Neural progenitor cell (in vitro differentiated cells): Measurements from ENCODE around the gene SYNC. TPM values are rescaled to one million over a fixed set of nuclear protein-coding genes. Genes with fewer than 3 reads are reported as not detected.

ENCODE experiments used
- DNase-seq: peaks from one replicate; pipeline ENCODE4 v3.0.0-alpha.2; 2016; ENCODE audit warnings: low spot score
- H2AFZ ChIP-seq: fragments of 200-600 bp; sonication (generic); replicated peaks from 2 replicates; pipeline ENCODE4 v1.6.1; 2016; ENCODE audit warnings: antibody characterized with exemption
- H3F3A ChIP-seq: fragments of 200-600 bp; sonication (generic); 2 replicates; pipeline ENCODE4 v1.6.1; 2016; ENCODE audit warnings: antibody characterized with exemption, low read depth
- H3K27ac ChIP-seq: fragments of 200-600 bp; sonication (generic); 2 replicates; pipeline ENCODE4 v1.5.1; 2016; ENCODE audit warnings: mild to moderate bottlenecking
- H3K27me3 ChIP-seq: fragments of 200-600 bp; sonication (generic); 2 replicates; pipeline ENCODE4 v1.6.1; 2016; ENCODE audit warnings: mild to moderate bottlenecking, moderate library complexity
- H3K36me3 ChIP-seq: fragments of 200-600 bp; sonication (generic); 2 replicates; pipeline ENCODE4 v1.5.1; 2016
- H3K4me1 ChIP-seq: fragments of 200-600 bp; sonication (generic); 2 replicates; pipeline ENCODE4 v1.6.1; 2016; ENCODE audit warnings: mixed run types
- H3K4me2 ChIP-seq: fragments of 200-600 bp; sonication (generic); 2 replicates; pipeline ENCODE4 v1.6.1; 2016
- H3K4me3 ChIP-seq: fragments of 200-600 bp; sonication (generic); 2 replicates; pipeline ENCODE4 v1.5.1; 2016
- H3K79me2 ChIP-seq: fragments of 200-600 bp; sonication (generic); 2 replicates; pipeline ENCODE4 v1.6.1; 2016; ENCODE audit warnings: low read depth
- H3K9ac ChIP-seq: fragments of 200-600 bp; sonication (generic); 2 replicates; pipeline ENCODE4 v1.6.1; 2016
- H3K9me3 ChIP-seq: fragments of 200-600 bp; sonication (generic); 2 replicates; pipeline ENCODE4 v1.5.1; 2016; ENCODE audit warnings: low read depth
- H4K20me1 ChIP-seq: fragments of 200-600 bp; sonication (generic); 2 replicates; pipeline ENCODE4 v1.6.1; 2016; ENCODE audit warnings: low read depth
- H3K27ac Mint-ChIP-seq: 3 replicates; pipeline ENCODE4 v1.8.0; 2021; ENCODE audit warnings: mixed read lengths
- H3K27me3 Mint-ChIP-seq: 2 replicates; pipeline ENCODE4 v1.8.0; 2022; ENCODE audit warnings: low read depth, mild to moderate bottlenecking, inconsistent platforms, moderate library complexity, mixed read lengths; ENCODE audit not compliant: insufficient read depth
- H3K36me3 Mint-ChIP-seq: 3 replicates; pipeline ENCODE4 v1.8.0; 2021; ENCODE audit warnings: mixed read lengths
- H3K4me1 Mint-ChIP-seq: 3 replicates; pipeline ENCODE4 v1.8.0; 2021; ENCODE audit warnings: mixed read lengths
- H3K4me3 Mint-ChIP-seq: 3 replicates; pipeline ENCODE4 v1.8.0; 2021; ENCODE audit warnings: mild to moderate bottlenecking, moderate library complexity, mixed read lengths
- H3K9me3 Mint-ChIP-seq: 3 replicates; pipeline ENCODE4 v1.8.0; 2020; ENCODE audit warnings: mixed read lengths
- CTCF ChIP-seq: fragments of 200-600 bp; sonication (generic); IDR thresholded peaks from 2 replicates; pipeline ENCODE4 v1.5.1; 2017; ENCODE audit warnings: antibody characterized with exemption, mild to moderate bottlenecking
- EZH2 ChIP-seq: fragments of 200-600 bp; sonication (generic); IDR thresholded peaks from 2 replicates; pipeline ENCODE4 v1.6.1; 2017; ENCODE audit warnings: antibody characterized with exemption, mild to moderate bottlenecking, moderate library complexity
- EZH2phosphoT487 ChIP-seq: fragments of 200-600 bp; sonication (generic); IDR thresholded peaks from 2 replicates; pipeline ENCODE4 v1.6.1; 2017; ENCODE audit warnings: antibody characterized with exemption
- total RNA-seq: library from RNA; depleted of rRNA; stranded (reverse); fragments of >200 nt; gene quantifications from 2 replicates; pipeline ENCODE4 v1.2.3, GENCODE V29; 2015; ENCODE audit warnings: low replicate concordance

The SYNC gene
- total RNA-seq, 1 donor from 2014 or later, result not detected

- H3K27me3 ChIP-seq, result no peaks in the 10 kb centered on the region
- no peaks in the 10 kb centered on the region for H3K79me2 ChIP-seq
- H3F3A ChIP-seq, result peaks cover 10% of the 10 kb centered on the region
- Mint-ChIP-seq H3K9me3 (no peaks in the 10 kb centered on the region), H3K27ac (no peak overlapping the region), H3K4me3 (no peak overlapping the region), H3K4me1 (peaks cover 16% of the 10 kb centered on the region), H3K27me3 (peaks cover 5% of the 10 kb centered on the region), H3K36me3 (no peaks in the 10 kb centered on the region)
- H3K4me3 ChIP-seq, result no peak overlapping the region
- no peaks in the 10 kb centered on the region for H3K9me3 ChIP-seq
- H3K27ac ChIP-seq, result no peak overlapping the region
- DNase-seq, result no peak
- no peaks in the 10 kb centered on the region for H3K36me3 ChIP-seq
- peaks cover 15% of the 10 kb centered on the region for H3K4me1 ChIP-seq
- H3K9ac ChIP-seq, result no peak overlapping the region
- H2AFZ ChIP-seq, result no peak overlapping the region
- H3K4me2 ChIP-seq, result no peak overlapping the region
- TF ChIP-seq CTCF, result no peak
- TF ChIP-seq EZH2, result no peak
- TF ChIP-seq EZH2phosphoT487, result no peak
- H4K20me1 ChIP-seq, result no peaks in the 10 kb centered on the region
These were observed 17.2 kb upstream of the SYNC start for GRCh38 chr1:32719681-32720275.

- Mint-ChIP-seq H3K27ac (no peak overlapping the region), H3K9me3 (no peaks in the 10 kb centered on the region), H3K4me3 (no peak overlapping the region), H3K4me1 (peaks cover 14% of the 10 kb centered on the region), H3K27me3 (peaks cover 5% of the 10 kb centered on the region), H3K36me3 (no peaks in the 10 kb centered on the region)
- Histone ChIP-seq H3K4me3 (no peak overlapping the region), H3K27ac (no peak overlapping the region), H3K27me3 (no peaks in the 10 kb centered on the region), H3K9me3 (no peaks in the 10 kb centered on the region), H3K4me2 (no peak overlapping the region), H3K4me1 (peaks cover 11% of the 10 kb centered on the region), H3F3A (peaks cover 10% of the 10 kb centered on the region), H4K20me1 (no peaks in the 10 kb centered on the region), H3K36me3 (no peaks in the 10 kb centered on the region), H3K79me2 (no peaks in the 10 kb centered on the region), H2AFZ (no peak overlapping the region), H3K9ac (no peak overlapping the region)
- no peak for DNase-seq
- TF ChIP-seq EZH2phosphoT487, result no peak
- no peak for TF ChIP-seq EZH2
- TF ChIP-seq CTCF, result no peak
These were observed 16.0 kb upstream of the SYNC start for GRCh38 chr1:32718527-32718926.

GRCh38 chr1:32718036-32718435 lies 15.5 kb upstream of the SYNC start:
- no peak overlapping the region for H3K27ac ChIP-seq
- no peaks in the 10 kb centered on the region for H3K36me3 Mint-ChIP-seq
- H3K27me3 ChIP-seq, result no peaks in the 10 kb centered on the region

More at GRCh38 chr1:32718036-32718435, 15.5 kb upstream of the SYNC start:
- no peak for DNase-seq
- Histone ChIP-seq H3K9ac (no peak overlapping the region), H3K4me2 (no peak overlapping the region), H3K4me3 (no peak overlapping the region), H3K9me3 (no peaks in the 10 kb centered on the region), H3K36me3 (no peaks in the 10 kb centered on the region), H3K79me2 (no peaks in the 10 kb centered on the region), H2AFZ (no peak overlapping the region), H3K4me1 (peaks cover 15% of the 10 kb centered on the region), H3F3A (peaks cover 14% of the 10 kb centered on the region), H4K20me1 (no peaks in the 10 kb centered on the region)
- no peaks in the 10 kb centered on the region for H3K9me3 Mint-ChIP-seq
- no peak overlapping the region for H3K27ac Mint-ChIP-seq
- peaks cover 17% of the 10 kb centered on the region for H3K4me1 Mint-ChIP-seq
- no peak for TF ChIP-seq CTCF
- TF ChIP-seq EZH2phosphoT487, result no peak
- TF ChIP-seq EZH2, result no peak
- H3K27me3 Mint-ChIP-seq, result peaks cover 8% of the 10 kb centered on the region
- H3K4me3 Mint-ChIP-seq, result no peak overlapping the region
